Coronary artery (tissue), 2 donors: ENCODE results near the gene CACNA2D2.

ENCODE experiments used
- DNase-seq: peaks from one replicate; pipeline ENCODE4 v3.0.0-alpha.2; 2017; ENCODE audit warnings: low spot score
- H3K27ac ChIP-seq, 2 donors: fragments of 200-600 bp; sonication (generic); one replicate each; pipeline ENCODE4 v1.5.1; 2016 to 2019
- H3K4me3 ChIP-seq: fragments of 200-600 bp; sonication (generic); 2 replicates; pipeline ENCODE4 v1.5.1; 2016; ENCODE audit warnings: mild to moderate bottlenecking, moderate library complexity
- TF ChIP-seq, protein P1 (sequence below): fragments of 200-600 bp; sonication (generic); IDR thresholded peaks from one replicate; pipeline ENCODE4 v1.5.1; 2019; ENCODE audit warnings: antibody characterized with exemption

The CACNA2D2 gene

GRCh38 chr3:50493623-50494022, 9.8 kb downstream of the CACNA2D2 start:
- no peak overlapping the region for H3K27ac ChIP-seq
- no peak for DNase-seq
- no peak overlapping the region for H3K4me3 ChIP-seq
- TF ChIP-seq, protein P1, sequence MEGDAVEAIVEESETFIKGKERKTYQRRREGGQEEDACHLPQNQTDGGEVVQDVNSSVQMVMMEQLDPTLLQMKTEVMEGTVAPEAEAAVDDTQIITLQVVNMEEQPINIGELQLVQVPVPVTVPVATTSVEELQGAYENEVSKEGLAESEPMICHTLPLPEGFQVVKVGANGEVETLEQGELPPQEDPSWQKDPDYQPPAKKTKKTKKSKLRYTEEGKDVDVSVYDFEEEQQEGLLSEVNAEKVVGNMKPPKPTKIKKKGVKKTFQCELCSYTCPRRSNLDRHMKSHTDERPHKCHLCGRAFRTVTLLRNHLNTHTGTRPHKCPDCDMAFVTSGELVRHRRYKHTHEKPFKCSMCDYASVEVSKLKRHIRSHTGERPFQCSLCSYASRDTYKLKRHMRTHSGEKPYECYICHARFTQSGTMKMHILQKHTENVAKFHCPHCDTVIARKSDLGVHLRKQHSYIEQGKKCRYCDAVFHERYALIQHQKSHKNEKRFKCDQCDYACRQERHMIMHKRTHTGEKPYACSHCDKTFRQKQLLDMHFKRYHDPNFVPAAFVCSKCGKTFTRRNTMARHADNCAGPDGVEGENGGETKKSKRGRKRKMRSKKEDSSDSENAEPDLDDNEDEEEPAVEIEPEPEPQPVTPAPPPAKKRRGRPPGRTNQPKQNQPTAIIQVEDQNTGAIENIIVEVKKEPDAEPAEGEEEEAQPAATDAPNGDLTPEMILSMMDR = no peak

GRCh38 chr3:50493086-50493485, 10.3 kb downstream of the CACNA2D2 start:
- Histone ChIP-seq H3K4me3 (no peak overlapping the region), H3K27ac (no peak overlapping the region)
- no peak for DNase-seq
- TF ChIP-seq, protein P1 = no peak

GRCh38 chr3:50491023-50491422, 12.4 kb downstream of the CACNA2D2 start:
- H3K4me3 ChIP-seq = no peak overlapping the region
- DNase-seq = no peak
- TF ChIP-seq, protein P1 = no peak
- no peak overlapping the region for H3K27ac ChIP-seq

GRCh38 chr3:50490424-50490823, 13.0 kb downstream of the CACNA2D2 start:
- no peak overlapping the region for H3K4me3 ChIP-seq
- no peak for DNase-seq
- H3K27ac ChIP-seq = no peak overlapping the region
- TF ChIP-seq, protein P1 = no peak

- TF ChIP-seq, protein P1 = no peak
- DNase-seq = no peak
- H3K27ac ChIP-seq = no peak overlapping the region
- no peak overlapping the region for H3K4me3 ChIP-seq
Observed at GRCh38 chr3:50487181-50487580, 16.3 kb downstream of the CACNA2D2 start.

GRCh38 chr3:50486219-50486888, 17.1 kb downstream of the CACNA2D2 start:
- Histone ChIP-seq H3K4me3 (no peak overlapping the region), H3K27ac (no peak overlapping the region)
- DNase-seq = no peak
- TF ChIP-seq, protein P1 = no peak

GRCh38 chr3:50484722-50485121, 18.7 kb downstream of the CACNA2D2 start:
- DNase-seq = no peak
- H3K27ac ChIP-seq = no peak overlapping the region
- TF ChIP-seq, protein P1 = no peak
- no peak overlapping the region for H3K4me3 ChIP-seq
